ENCODE data around the gene TBPL1. TPM values are rescaled to one million over a fixed set of nuclear protein-coding genes. Genes with fewer than 3 reads are reported as not detected.
A peak's percentile ranks its signal among the peaks of the same experiment; 100 is the strongest.
"Not testable (repeated sequence)": the region's sequence is repeated elsewhere in the genome, so short reads cannot be mapped to it uniquely, and the experiment has no call there.

Gene TBPL1
- total RNA-seq, 1 experiment from 2014 or later = 42.1 TPM

DNA sequence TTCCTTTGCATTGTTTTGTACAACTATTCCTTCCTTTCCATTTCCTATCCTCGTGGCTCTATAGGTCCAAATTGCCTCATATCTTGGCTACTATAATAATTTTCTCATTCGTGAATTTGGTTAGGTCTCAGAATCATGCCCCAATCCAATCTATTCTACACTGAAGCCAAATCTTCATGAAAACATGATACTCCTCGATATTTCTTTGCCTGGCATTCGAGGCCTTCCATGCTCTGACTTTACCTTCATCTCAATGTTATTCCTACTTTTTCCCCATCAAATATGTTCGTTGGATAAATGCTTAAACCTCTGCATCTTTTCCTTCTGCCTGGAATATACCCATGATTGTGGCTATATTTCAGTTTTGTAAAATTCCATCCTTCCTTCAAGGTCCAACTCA, 33.7 kb upstream of the TBPL1 start (continued):
- no peak for TF ChIP-seq KAT7 (CRISPR knock-in tag; IDR thresholded peaks at IDR 0.05; ENCODE audit: borderline replicate concordance)

DNA sequence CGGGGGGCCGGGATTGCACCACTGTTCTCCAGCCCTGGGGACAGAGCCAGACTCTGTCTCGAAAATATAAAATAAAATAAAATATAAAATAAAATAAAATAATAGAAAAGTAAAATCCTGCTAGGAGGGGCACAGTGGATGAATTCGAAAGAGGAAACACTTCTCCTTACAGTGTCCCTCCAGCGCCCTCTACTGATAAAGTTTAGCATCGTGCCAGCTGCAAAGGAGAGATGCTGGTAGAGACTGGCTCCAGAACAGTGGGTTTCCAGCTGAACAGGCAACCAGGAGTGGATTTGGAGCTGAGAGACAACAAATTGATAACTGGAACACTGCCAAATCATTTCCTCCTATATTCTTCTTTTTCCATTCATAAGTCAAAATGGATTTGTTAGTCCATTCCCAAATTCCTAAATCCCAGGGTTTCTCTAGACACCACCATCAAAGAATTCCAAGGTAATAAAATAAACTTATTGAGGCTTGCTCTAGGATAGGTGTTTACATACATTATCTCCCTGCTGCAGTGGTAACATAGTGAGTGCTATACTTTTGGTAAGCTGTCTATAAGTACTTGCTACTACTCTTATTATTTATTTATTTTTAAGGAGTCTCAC, 31.7 kb upstream of the TBPL1 start:
- no peaks in the 10 kb centered on the region for H3K36me3 Mint-ChIP-seq
- peaks cover 27% of the 10 kb centered on the region for H3K4me1 Mint-ChIP-seq
- ChIA-PET CTCF (interaction anchor here (0.6 to 8.2 kb wide), 28 partner anchors 23 to 1020 kb away, joined by 3 to 340 read pairs (median 3); no protein-coding TSS in a partner anchor), POLR2A (interaction anchor here (1.3 kb wide), 1 partner anchor 84 kb away, joined by 3 read pairs; no protein-coding TSS in a partner anchor)
- H3K27me3 Mint-ChIP-seq (ENCODE audit: low read depth) = no peaks in the 10 kb centered on the region
- ATAC-seq (peak; percentile 46), DNase-seq (ENCODE audit: low spot score) (peak; percentile 87)
- H3K4me3 Mint-ChIP-seq = no peak overlapping the region
- H3K27ac Mint-ChIP-seq = no peak overlapping the region
- TF ChIP-seq CTCF (IDR thresholded peaks at IDR 0.05) (peak; percentile 73), HMGA2 (CRISPR knock-in tag; IDR thresholded peaks at IDR 0.05) (peak; percentile 79; the same call in 1 of the 2 replicates), ZNF263 (CRISPR knock-in tag; IDR thresholded peaks at IDR 0.05; ENCODE audit: low read depth) (no peak), SMAD4 (CRISPR knock-in tag; IDR thresholded peaks at IDR 0.05) (no peak), CREB1 (CRISPR knock-in tag; IDR thresholded peaks at IDR 0.05) (no peak), E2F1 (CRISPR knock-in tag; IDR thresholded peaks at IDR 0.05) (no peak), ERG (CRISPR knock-in tag; IDR thresholded peaks at IDR 0.05) (no peak)
- TF ChIP-seq, protein P1, sequence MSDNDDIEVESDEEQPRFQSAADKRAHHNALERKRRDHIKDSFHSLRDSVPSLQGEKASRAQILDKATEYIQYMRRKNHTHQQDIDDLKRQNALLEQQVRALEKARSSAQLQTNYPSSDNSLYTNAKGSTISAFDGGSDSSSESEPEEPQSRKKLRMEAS (CRISPR knock-in tag; IDR thresholded peaks at IDR 0.05) = no peak
- no peaks in the 10 kb centered on the region for H3K9me3 Mint-ChIP-seq

GRCh38 chr6:133923938-133924593, 29.0 kb upstream of the TBPL1 start:
- peak; percentile 93 for ATAC-seq
- H3K27me3 Mint-ChIP-seq (ENCODE audit: low read depth) = no peaks in the 10 kb centered on the region
- H3K27ac Mint-ChIP-seq = no peak overlapping the region; the same call in 1 of the 2 replicates
- ChIA-PET CTCF (interaction anchor here (0.5 to 8.2 kb wide), 51 partner anchors 9 to 1017 kb away, joined by 3 to 340 read pairs (median 4); no protein-coding TSS in a partner anchor), POLR2A (interaction anchor here (0.6 to 0.9 kb wide), 2 partner anchors 33 to 173 kb away, joined by 3 read pairs; no protein-coding TSS in a partner anchor)
- H3K9me3 Mint-ChIP-seq = no peaks in the 10 kb centered on the region
- TF ChIP-seq CTCF (IDR thresholded peaks at IDR 0.05) = peak; percentile 62
- no peak for TF ChIP-seq NR2C2 (CRISPR knock-in tag; IDR thresholded peaks at IDR 0.05)
- TF ChIP-seq ETV6 (CRISPR knock-in tag; IDR thresholded peaks at IDR 0.05) = peak; percentile 35; the same call in 1 of the 2 replicates
- DNase-seq (ENCODE audit: low spot score) = peak; percentile 65
- H3K36me3 Mint-ChIP-seq = no peaks in the 10 kb centered on the region
- peak overlapping the region; percentile 53 for H3K4me3 Mint-ChIP-seq
- H3K4me1 Mint-ChIP-seq = peaks cover 11% of the 10 kb centered on the region

GRCh38 chr6:133931221-133931620, 21.8 kb upstream of the TBPL1 start:
- DNase-seq (ENCODE audit: low spot score); POLR2A ChIA-PET; H3K27me3 Mint-ChIP-seq (ENCODE audit: low read depth); H3K4me1 Mint-ChIP-seq; H3K27ac Mint-ChIP-seq; ATAC-seq; H3K36me3 Mint-ChIP-seq; H3K4me3 Mint-ChIP-seq: not testable (repeated sequence)
- CTCF ChIA-PET = interaction anchor here (1.0 to 1.4 kb wide), 3 partner anchors 15 to 166 kb away, joined by 3 to 14 read pairs (median 3); no protein-coding TSS in a partner anchor
- H3K9me3 Mint-ChIP-seq = peaks cover 39% of the 10 kb centered on the region

DNA sequence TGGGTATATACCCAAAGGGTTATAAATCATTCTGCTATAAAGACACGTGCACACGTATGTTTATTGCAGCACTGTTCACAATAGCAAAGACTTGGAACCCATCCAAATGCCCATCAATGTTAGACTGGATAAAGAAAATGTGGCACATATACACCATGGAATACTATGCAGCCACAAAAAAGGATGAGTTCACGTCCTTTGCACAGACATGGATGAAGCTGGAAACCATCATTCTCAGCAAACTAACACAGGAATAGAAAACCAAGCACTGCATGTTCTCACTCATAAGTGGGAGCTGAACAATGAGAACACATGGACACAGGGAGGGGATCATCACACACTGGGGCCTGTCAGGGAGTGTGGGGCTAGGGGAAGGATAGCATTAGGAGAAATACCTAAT, 16.7 kb upstream of the TBPL1 start:
- H3K36me3 Mint-ChIP-seq; DNase-seq (ENCODE audit: low spot score); H3K27me3 Mint-ChIP-seq (ENCODE audit: low read depth); H3K4me3 Mint-ChIP-seq; POLR2A ChIA-PET; H3K4me1 Mint-ChIP-seq; ATAC-seq; H3K27ac Mint-ChIP-seq: not testable (repeated sequence)
- peaks cover 43% of the 10 kb centered on the region for H3K9me3 Mint-ChIP-seq
- CTCF ChIA-PET = interaction anchor here (0.9 to 1.0 kb wide), 2 partner anchors 11 to 161 kb away, joined by 3 to 4 read pairs; no protein-coding TSS in a partner anchor
